Neural progenitor cell (in vitro differentiated cells): ENCODE measurements around the gene KCNAB1.

Source experiments
- EZH2 ChIP-seq: fragments of 200-600 bp; sonication (generic); IDR thresholded peaks from 2 replicates; pipeline ENCODE4 v1.6.1; 2017; ENCODE audit warnings: antibody characterized with exemption, mild to moderate bottlenecking, moderate library complexity
- EZH2phosphoT487 ChIP-seq: fragments of 200-600 bp; sonication (generic); IDR thresholded peaks from 2 replicates; pipeline ENCODE4 v1.6.1; 2017; ENCODE audit warnings: antibody characterized with exemption
- TF ChIP-seq, protein P1 (sequence below): fragments of 200-600 bp; sonication (generic); IDR thresholded peaks from 2 replicates; pipeline ENCODE4 v1.5.1; 2017; ENCODE audit warnings: antibody characterized with exemption, mild to moderate bottlenecking

DNA sequence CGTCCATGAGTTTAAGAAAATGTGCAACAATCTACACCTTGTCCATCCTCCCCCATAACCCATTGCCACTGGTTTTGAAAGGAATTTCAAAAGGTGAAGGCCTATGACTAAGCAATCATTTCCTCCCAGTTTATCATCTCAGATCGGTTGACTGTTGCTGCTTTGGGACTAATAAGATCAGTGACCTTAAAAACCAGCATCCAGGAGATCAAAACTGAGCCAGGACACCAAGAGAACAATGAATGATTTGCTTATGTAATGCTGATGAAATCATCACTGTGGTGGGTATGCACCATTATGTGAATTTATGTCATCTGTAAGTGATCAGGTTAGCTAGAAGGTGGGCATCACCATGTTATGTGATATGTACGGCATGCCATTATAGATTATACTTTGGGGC, 239.0 kb downstream of the KCNAB1 start:
- TF ChIP-seq, protein P1, sequence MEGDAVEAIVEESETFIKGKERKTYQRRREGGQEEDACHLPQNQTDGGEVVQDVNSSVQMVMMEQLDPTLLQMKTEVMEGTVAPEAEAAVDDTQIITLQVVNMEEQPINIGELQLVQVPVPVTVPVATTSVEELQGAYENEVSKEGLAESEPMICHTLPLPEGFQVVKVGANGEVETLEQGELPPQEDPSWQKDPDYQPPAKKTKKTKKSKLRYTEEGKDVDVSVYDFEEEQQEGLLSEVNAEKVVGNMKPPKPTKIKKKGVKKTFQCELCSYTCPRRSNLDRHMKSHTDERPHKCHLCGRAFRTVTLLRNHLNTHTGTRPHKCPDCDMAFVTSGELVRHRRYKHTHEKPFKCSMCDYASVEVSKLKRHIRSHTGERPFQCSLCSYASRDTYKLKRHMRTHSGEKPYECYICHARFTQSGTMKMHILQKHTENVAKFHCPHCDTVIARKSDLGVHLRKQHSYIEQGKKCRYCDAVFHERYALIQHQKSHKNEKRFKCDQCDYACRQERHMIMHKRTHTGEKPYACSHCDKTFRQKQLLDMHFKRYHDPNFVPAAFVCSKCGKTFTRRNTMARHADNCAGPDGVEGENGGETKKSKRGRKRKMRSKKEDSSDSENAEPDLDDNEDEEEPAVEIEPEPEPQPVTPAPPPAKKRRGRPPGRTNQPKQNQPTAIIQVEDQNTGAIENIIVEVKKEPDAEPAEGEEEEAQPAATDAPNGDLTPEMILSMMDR: no peak
- TF ChIP-seq EZH2 (no peak), EZH2phosphoT487 (no peak)
